ENCODE results near the gene APBA2. TPM values are rescaled to one million over a fixed set of nuclear protein-coding genes. Genes with fewer than 3 reads are reported as not detected.

APBA2 gene
- total RNA-seq, 4 donors from 2014 or later = 7.7 to 14.4 (median 11.6) TPM

- intact Hi-C loops (cut with DNase I) = no loop called here
- 87 to 93% methylated on average over 36 to 37 of the region's 37 CpGs for WGBS, 2 donors
- Histone ChIP-seq H3K9me3 (no peaks in the 10 kb centered on the region), H3K27me3 (no peaks in the 10 kb centered on the region), H3K4me3 (replicated peaks in 1 of 3) (no peak overlapping the region), H3K27ac (no peak overlapping the region), H3K36me3 (no peaks in the 10 kb centered on the region), H3K4me1 (peaks cover 10% of the 10 kb centered on the region in 2 donors)
- DNase-seq = no peak
- no peak for TF ChIP-seq POLR2A (IDR thresholded peaks at IDR 0.05)
- no peak for TF ChIP-seq CTCF (IDR thresholded peaks at IDR 0.05)
These were observed 227.8 kb downstream of the APBA2 start for GRCh38 chr15:29113336-29114220.

- no peaks in the 10 kb centered on the region for H3K27me3 ChIP-seq
- H3K36me3 ChIP-seq = no peaks in the 10 kb centered on the region
- no peak for DNase-seq
- TF ChIP-seq CTCF (IDR thresholded peaks at IDR 0.05) (no peak), POLR2A (IDR thresholded peaks at IDR 0.05) (no peak)
- H3K27ac ChIP-seq = no peak overlapping the region
- no peaks in the 10 kb centered on the region for H3K9me3 ChIP-seq
- H3K4me3 ChIP-seq (replicated peaks in 1 of 3) = no peak overlapping the region
- H3K4me1 ChIP-seq = peaks cover 10% of the 10 kb centered on the region in 2 donors
- 49 to 54% methylated on average over 18 of the region's 18 CpGs for WGBS, 2 donors
- intact Hi-C loops (cut with DNase I) = no loop called here
These were observed 228.7 kb downstream of the APBA2 start for GRCh38 chr15:29114221-29115092.

GRCh38 chr15:29115093-29115991 is 229.6 kb downstream of the APBA2 start:
- WGBS, 2 donors = 1 to 5% methylated on average over 29 to 44 of the region's 46 CpGs
- H3K4me1 ChIP-seq = peaks cover 10% of the 10 kb centered on the region in 2 donors
- peak overlapping the region in 1 of 3 donors; percentile 26 for H3K4me3 ChIP-seq (replicated peaks in 1 of 3)
- intact Hi-C loops (cut with DNase I) = no loop called here
- TF ChIP-seq CTCF (IDR thresholded peaks at IDR 0.05) (peak in 2 of 6 experiments; percentile 42 to 56), POLR2A (IDR thresholded peaks at IDR 0.05) (no peak)
- H3K27ac ChIP-seq = no peak overlapping the region
- no peaks in the 10 kb centered on the region for H3K9me3 ChIP-seq
- no peaks in the 10 kb centered on the region for H3K27me3 ChIP-seq
- peak; percentile 19 to 25 for DNase-seq
- no peaks in the 10 kb centered on the region for H3K36me3 ChIP-seq

- TF ChIP-seq CTCF (IDR thresholded peaks at IDR 0.05) (no peak), POLR2A (IDR thresholded peaks at IDR 0.05) (no peak)
- intact Hi-C loops (cut with DNase I) = no loop called here
- H3K4me3 ChIP-seq (replicated peaks in 1 of 3) = no peak overlapping the region
- H3K27ac ChIP-seq = no peak overlapping the region
- no peak for DNase-seq
- H3K36me3 ChIP-seq = no peaks in the 10 kb centered on the region
- peaks cover 10% of the 10 kb centered on the region in 2 donors for H3K4me1 ChIP-seq
- H3K27me3 ChIP-seq = no peaks in the 10 kb centered on the region
- H3K9me3 ChIP-seq = no peaks in the 10 kb centered on the region
- 94 to 97% methylated on average over 22 to 32 of the region's 32 CpGs for WGBS, 2 donors
These were observed 231.4 kb downstream of the APBA2 start for GRCh38 chr15:29116970-29117700.
